HG03066 (cell line): ENCODE data around the gene NTRK2.

Experiments
- ATAC-seq: cut with Tn5 transposase; IDR thresholded peaks from one replicate; pipeline ENCODE4 v1.9.1; 2021; ENCODE audit warnings: low read depth; ENCODE audit not compliant: unreplicated experiment

NTRK2 gene

GRCh38 chr9:84999788-85000187 is 330.3 kb downstream of the NTRK2 start:
- ATAC-seq, result no peak

- ATAC-seq, result no peak
Observed at GRCh38 chr9:85001925-85002324, 332.4 kb downstream of the NTRK2 start.

GRCh38 chr9:85004818-85005413 is 335.4 kb downstream of the NTRK2 start:
- ATAC-seq, result no peak

- no peak for ATAC-seq
Observed at GRCh38 chr9:85007748-85008147, 338.2 kb downstream of the NTRK2 start.

- no peak for ATAC-seq
Observed at GRCh38 chr9:85008215-85008614, 338.7 kb downstream of the NTRK2 start.

GRCh38 chr9:85009251-85009650 is 339.7 kb downstream of the NTRK2 start:
- ATAC-seq, result peak; percentile 83

- no peak for ATAC-seq
Observed at GRCh38 chr9:85013703-85014102, 344.2 kb downstream of the NTRK2 start.

- no peak for ATAC-seq
Observed at GRCh38 chr9:85014292-85014691, 344.8 kb downstream of the NTRK2 start.

GRCh38 chr9:85016384-85017006 is 347.0 kb downstream of the NTRK2 start:
- no peak for ATAC-seq

GRCh38 chr9:85020791-85021190 is 351.3 kb downstream of the NTRK2 start:
- no peak for ATAC-seq

- no peak for ATAC-seq
Observed at GRCh38 chr9:85021686-85022085, 352.2 kb downstream of the NTRK2 start.

- no peak for ATAC-seq
Observed at GRCh38 chr9:85024374-85024773, 354.8 kb downstream of the NTRK2 start.

- no peak for ATAC-seq
Observed at GRCh38 chr9:85025638-85026037, 356.1 kb downstream of the NTRK2 start.

GRCh38 chr9:85027870-85028269 is 358.3 kb downstream of the NTRK2 start:
- no peak for ATAC-seq

GRCh38 chr9:85030316-85030715 is 360.8 kb downstream of the NTRK2 start:
- ATAC-seq, result no peak

- ATAC-seq, result no peak
Observed at GRCh38 chr9:85036496-85036895, 367.0 kb downstream of the NTRK2 start.

GRCh38 chr9:85038061-85038460 is 368.5 kb downstream of the NTRK2 start:
- ATAC-seq, result no peak

GRCh38 chr9:85038824-85039608 is 369.5 kb downstream of the NTRK2 start:
- ATAC-seq, result no peak

- ATAC-seq, result no peak
Observed at GRCh38 chr9:85040146-85040545, 370.6 kb downstream of the NTRK2 start.

GRCh38 chr9:85040821-85041465 is 371.4 kb downstream of the NTRK2 start:
- ATAC-seq, result no peak

GRCh38 chr9:85041466-85042137 is 372.1 kb downstream of the NTRK2 start:
- no peak for ATAC-seq
